ENCODE measurements around the gene TRIM26. TPM values are rescaled to one million over a fixed set of nuclear protein-coding genes. Genes with fewer than 3 reads are reported as not detected.
"Not testable (repeated sequence)": the region's sequence is repeated elsewhere in the genome, so short reads cannot be mapped to it uniquely, and the experiment has no call there.

TRIM26 gene
- total RNA-seq, 4 donors from 2014 or later, result 32.5 to 45.7 (median 38.8) TPM

DNA sequence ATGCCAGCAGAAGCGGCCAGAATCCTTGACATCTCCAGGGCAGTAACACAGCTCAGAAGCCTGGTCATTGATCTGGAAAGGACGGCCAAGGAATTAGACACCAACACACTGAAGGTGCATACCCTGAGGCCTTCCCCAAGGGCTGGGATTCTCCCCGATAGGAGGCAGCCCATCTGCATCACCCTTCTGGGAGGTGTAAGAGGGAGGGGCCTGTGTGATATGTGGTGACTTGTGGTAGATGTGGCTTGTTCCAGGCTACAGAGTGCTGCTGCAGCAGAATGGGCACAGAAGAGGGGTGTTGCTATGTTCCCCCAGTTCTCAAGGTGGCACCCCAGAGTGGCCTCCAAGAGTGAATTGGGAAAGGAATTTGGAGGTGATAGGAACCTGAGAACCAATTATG lies 66.1 kb downstream of the TRIM26 start:
- DNase-seq (ENCODE audit: low spot score) (no peak), ATAC-seq (ENCODE audit: low FRiP score) (no peak)
- no peak for TF ChIP-seq CTCF (IDR thresholded peaks at IDR 0.05)

GRCh38 chr6:30145818-30146217 lies 67.4 kb downstream of the TRIM26 start:
- DNase-seq (ENCODE audit: low spot score) (no peak), ATAC-seq (ENCODE audit: low FRiP score) (no peak)
- TF ChIP-seq CTCF (IDR thresholded peaks at IDR 0.05), result no peak

GRCh38 chr6:30144811-30145210 lies 68.4 kb downstream of the TRIM26 start:
- no peak for TF ChIP-seq CTCF (IDR thresholded peaks at IDR 0.05)
- no peak for DNase-seq (ENCODE audit: low spot score)
- no peak for ATAC-seq (ENCODE audit: low FRiP score)

DNA sequence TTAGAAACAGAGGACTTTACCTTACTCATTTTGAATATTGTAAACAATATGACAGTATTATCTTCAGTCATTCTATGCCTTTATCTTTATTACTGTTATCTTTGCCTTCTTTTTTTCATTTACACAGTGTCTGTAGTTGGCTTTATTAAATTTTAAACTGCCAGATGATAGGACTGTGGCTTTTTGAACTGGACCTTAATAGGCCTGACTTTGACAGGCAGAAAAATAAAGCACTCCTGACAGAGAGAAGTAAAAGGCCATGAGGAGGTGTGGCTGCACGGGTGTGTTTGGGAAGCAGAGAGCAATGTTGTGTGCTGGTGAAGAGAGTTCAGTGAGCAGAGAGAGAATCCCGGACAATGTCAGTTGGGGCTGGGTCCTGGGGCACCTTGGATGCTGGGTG lies 69.4 kb downstream of the TRIM26 start:
- ATAC-seq (ENCODE audit: low FRiP score) (no peak), DNase-seq (ENCODE audit: low spot score) (no peak)
- no peak for TF ChIP-seq CTCF (IDR thresholded peaks at IDR 0.05)

DNA sequence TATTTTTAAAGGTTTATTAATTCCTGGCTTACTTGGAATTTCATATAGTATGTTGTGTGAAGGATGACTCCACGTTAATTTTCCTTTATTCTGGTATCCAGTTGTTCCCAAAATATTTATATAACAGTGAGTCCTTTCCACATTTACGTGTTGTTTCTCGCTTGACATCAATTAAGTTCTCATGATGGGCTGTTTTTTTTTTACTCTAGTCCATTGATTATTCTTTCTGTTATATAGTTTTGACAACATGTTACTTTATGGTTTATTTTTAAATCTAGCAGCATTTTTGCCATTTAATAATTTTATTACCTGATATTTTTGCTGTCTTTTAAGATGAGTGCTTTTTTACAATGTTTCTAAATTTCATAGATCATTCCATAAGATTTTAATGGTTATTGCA lies 70.5 kb downstream of the TRIM26 start:
- ATAC-seq (ENCODE audit: low FRiP score) (no peak), DNase-seq (ENCODE audit: low spot score) (no peak)
- no peak for TF ChIP-seq CTCF (IDR thresholded peaks at IDR 0.05)

DNA sequence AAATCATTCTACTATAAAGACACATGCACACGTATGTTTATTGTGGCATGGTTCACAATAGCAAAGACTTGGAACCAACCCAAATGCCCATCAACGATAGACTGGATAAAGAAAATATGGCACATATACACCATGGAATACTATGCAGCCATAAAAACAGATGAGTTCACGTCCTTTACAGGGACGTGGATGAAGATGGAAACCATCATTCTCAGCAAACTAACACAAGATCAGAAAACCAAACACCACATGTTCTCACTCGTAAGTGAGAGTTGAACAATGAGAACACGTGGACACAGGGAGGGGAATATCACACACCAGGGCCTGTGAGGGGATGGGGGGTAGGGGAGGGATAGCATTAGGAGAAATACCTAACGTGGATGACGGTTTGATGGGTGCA lies 73.0 kb downstream of the TRIM26 start:
- not testable (repeated sequence) for DNase-seq (ENCODE audit: low spot score); ATAC-seq (ENCODE audit: low FRiP score)

GRCh38 chr6:30136570-30137286 lies 76.5 kb downstream of the TRIM26 start:
- no peak for DNase-seq (ENCODE audit: low spot score)
- ATAC-seq (ENCODE audit: low FRiP score), result no peak

More at GRCh38 chr6:30136570-30137286, 76.5 kb downstream of the TRIM26 start:
- TF ChIP-seq CTCF (IDR thresholded peaks at IDR 0.05), result no peak
